Measurements from ENCODE around the gene CEP192.

DNA sequence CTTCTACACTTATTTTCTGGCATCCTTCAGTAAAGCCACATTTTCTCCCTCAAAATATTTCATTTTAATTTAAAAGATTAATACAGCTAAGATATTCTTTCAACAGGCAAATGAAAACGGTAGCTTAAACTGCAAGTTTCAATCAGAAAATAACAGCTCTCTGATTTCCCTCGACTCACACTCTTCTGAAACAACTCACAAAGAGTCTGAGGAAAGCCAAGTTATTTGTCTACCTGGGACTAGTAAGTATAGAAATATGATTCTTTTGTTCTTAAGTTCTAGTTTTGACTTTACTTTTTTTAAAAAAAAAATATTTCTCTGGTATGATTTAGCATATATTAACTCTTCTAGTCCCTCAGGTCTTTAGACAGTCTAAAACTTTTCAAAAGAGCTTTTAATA, 27.2 kb downstream of the CEP192 start:
- no peak for TF ChIP-seq CTCF (IDR thresholded peaks at IDR 0.05; ENCODE audit: insufficient read depth, low read length)
- TF ChIP-seq SPI1 (IDR thresholded peaks at IDR 0.05; ENCODE audit: borderline replicate concordance, low read depth): no peak

Data from HL-60 (cell line).